ACC112 (cell line): ENCODE measurements around the gene NAMPT.

ENCODE experiments used
- H2AFZ ChIP-seq: fragments of 200-600 bp; sonication (generic); one replicate; pipeline ENCODE4 v1.6.0; 2017; ENCODE audit warnings: antibody characterized with exemption, low read length; ENCODE audit not compliant: unreplicated experiment
- H3K27ac ChIP-seq: fragments of 200-600 bp; sonication (generic); 2 replicates; pipeline ENCODE4 v1.5.1; 2014; ENCODE audit warnings: low read depth, mild to moderate bottlenecking, antibody characterized with exemption, low read length, moderate library complexity
- H3K27me3 ChIP-seq: fragments of 200-600 bp; sonication (generic); 2 replicates; pipeline ENCODE4 v1.6.1; 2014; ENCODE audit warnings: mild to moderate bottlenecking, antibody characterized with exemption, low read length, moderate library complexity, mixed read lengths; ENCODE audit not compliant: insufficient read depth
- H3K36me3 ChIP-seq: fragments of 200-600 bp; sonication (generic); 2 replicates; pipeline ENCODE4 v1.6.1; 2016; ENCODE audit warnings: mild to moderate bottlenecking, antibody characterized with exemption, low read length, moderate library complexity, mixed read lengths; ENCODE audit not compliant: insufficient read depth
- H3K4me1 ChIP-seq: fragments of 200-600 bp; sonication (generic); one replicate; pipeline ENCODE4 v1.6.1; 2016; ENCODE audit warnings: low read length, mixed read lengths; ENCODE audit not compliant: insufficient read depth, unreplicated experiment, control insufficient read depth
- H3K4me3 ChIP-seq: fragments of 200-600 bp; sonication (generic); 2 replicates; pipeline ENCODE4 v1.5.1; 2014; ENCODE audit warnings: mild to moderate bottlenecking, low read depth, low read length
- H3K79me2 ChIP-seq: fragments of 200-600 bp; sonication (generic); one replicate; pipeline ENCODE4 v1.6.0; 2016; ENCODE audit warnings: low read length; ENCODE audit not compliant: control insufficient read depth, unreplicated experiment, insufficient read depth

The NAMPT gene

DNA sequence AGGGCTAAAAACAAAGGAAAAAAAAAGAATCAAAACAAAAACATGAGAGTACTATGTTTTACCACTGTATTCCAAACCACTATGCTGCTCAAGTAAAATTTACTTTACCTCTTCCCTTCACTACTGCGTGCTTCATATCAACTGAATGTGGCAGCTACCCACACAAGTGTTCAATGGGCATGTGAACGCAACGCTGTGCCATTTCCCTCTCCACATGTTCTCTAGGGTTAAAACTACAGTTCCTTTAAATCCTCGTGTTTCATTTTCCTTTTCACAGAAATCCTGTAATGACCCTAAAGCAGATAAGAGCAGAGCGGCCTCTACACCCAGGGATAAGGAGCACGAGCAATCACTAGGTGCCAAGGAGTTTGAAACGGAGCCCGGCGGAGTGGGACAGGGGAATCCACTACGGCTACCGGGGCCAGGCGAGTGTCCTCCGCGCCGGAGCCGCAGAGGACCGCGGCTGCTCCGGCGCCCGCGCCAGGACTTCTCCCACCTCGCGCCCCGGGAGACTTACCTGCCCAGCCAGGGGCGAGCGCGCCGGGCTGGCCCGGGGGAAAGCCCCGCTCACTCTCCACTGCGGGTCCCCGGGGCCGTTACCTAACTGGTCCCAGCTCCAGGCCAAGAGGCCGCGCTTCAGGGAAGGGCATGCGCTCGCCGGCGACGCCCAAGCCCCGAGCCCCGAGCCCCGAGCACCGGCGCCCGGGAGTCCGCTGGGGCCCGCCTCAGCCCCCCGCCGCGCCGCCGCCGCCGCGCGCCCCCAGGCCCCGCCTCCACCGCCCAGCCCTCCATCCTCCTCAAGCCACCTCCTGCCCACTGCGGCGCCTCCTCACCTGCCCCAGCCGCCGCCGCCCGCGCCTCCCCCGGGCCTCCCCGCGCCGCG, 711 bp downstream of the NAMPT start:
- Histone ChIP-seq H3K4me3 (peak overlapping the region; percentile 99), H3K36me3 (0 out of 2 replicates have a peak, but pooled peaks cover 7% of the 10 kb centered on the region), H3K27ac (peak overlapping the region; percentile 89), H2AFZ (no peak overlapping the region), H3K4me1 (peaks cover 28% of the 10 kb centered on the region), H3K27me3 (no peaks in the 10 kb centered on the region), H3K79me2 (peaks cover 57% of the 10 kb centered on the region)

DNA sequence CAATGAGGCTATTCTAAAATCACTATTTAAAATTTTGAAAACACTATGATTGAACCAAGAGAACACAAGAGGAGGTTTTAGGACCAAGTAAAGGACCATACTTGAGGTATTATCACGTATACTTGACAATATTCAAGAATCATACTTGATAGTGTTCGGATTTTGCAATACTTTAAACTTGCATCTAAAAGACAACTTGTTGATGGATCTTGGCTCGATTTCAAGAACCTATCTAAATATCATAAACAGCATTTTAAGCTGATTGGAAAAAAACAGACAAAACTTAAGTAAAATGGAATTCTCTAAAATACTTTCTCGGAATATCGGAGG, 1.3 kb downstream of the NAMPT start:
- H3K4me1 ChIP-seq = peaks cover 30% of the 10 kb centered on the region
- no peak overlapping the region for H2AFZ ChIP-seq
- no peaks in the 10 kb centered on the region for H3K27me3 ChIP-seq
- H3K27ac ChIP-seq = peak overlapping the region; percentile 89
- H3K36me3 ChIP-seq = 0 out of 2 replicates have a peak, but pooled peaks cover 7% of the 10 kb centered on the region
- peaks cover 62% of the 10 kb centered on the region for H3K79me2 ChIP-seq
- peak overlapping the region; percentile 99 for H3K4me3 ChIP-seq

DNA sequence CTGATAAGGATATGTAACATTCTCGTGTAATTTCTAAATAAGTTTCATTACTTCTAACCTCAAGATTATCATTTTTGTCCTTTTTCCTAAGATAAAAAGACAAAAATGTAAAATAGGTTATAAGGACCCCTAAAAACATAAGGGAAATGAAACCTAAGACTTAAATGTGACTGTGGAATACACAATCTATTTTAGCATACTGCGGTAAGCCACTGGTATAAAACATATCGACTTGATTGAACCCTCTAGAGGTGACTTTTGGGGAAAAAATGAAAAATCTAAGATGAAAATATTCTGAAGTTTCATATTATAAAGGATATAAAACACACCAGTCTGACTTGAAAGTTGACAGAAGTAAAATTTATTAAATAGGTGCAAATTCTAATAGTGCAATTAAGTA, 1.9 kb downstream of the NAMPT start:
- Histone ChIP-seq H3K27me3 (no peaks in the 10 kb centered on the region), H3K79me2 (peaks cover 68% of the 10 kb centered on the region), H3K27ac (peak overlapping the region; percentile 89), H3K4me1 (peaks cover 30% of the 10 kb centered on the region), H3K4me3 (peak overlapping the region; percentile 99), H3K36me3 (0 out of 2 replicates have a peak, but pooled peaks cover 7% of the 10 kb centered on the region), H2AFZ (no peak overlapping the region)

DNA sequence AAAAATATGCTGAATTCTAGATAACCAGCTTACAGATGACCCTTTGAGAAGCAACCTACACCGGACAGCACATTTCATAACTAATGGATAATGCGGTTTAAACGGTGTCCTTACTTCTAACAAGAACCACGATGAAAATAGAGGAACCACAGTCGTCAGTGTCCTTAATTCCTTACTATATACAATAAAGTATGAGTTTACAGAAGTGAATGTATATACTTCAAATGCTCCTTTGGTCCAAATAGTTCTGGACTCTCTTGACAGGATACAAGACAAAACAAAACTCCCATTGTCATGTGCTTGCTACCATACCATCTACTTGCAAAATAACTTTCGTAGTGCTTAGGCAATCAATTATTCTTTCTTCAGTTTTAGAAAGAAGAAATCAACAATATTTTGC, 2.4 kb downstream of the NAMPT start:
- H3K4me1 ChIP-seq = peaks cover 30% of the 10 kb centered on the region
- no peak overlapping the region for H2AFZ ChIP-seq
- peaks cover 73% of the 10 kb centered on the region for H3K79me2 ChIP-seq
- H3K27ac ChIP-seq = no peak overlapping the region
- H3K36me3 ChIP-seq = 0 out of 2 replicates have a peak, but pooled peaks cover 8% of the 10 kb centered on the region
- H3K27me3 ChIP-seq = no peaks in the 10 kb centered on the region
- peak overlapping the region; percentile 99 for H3K4me3 ChIP-seq

DNA sequence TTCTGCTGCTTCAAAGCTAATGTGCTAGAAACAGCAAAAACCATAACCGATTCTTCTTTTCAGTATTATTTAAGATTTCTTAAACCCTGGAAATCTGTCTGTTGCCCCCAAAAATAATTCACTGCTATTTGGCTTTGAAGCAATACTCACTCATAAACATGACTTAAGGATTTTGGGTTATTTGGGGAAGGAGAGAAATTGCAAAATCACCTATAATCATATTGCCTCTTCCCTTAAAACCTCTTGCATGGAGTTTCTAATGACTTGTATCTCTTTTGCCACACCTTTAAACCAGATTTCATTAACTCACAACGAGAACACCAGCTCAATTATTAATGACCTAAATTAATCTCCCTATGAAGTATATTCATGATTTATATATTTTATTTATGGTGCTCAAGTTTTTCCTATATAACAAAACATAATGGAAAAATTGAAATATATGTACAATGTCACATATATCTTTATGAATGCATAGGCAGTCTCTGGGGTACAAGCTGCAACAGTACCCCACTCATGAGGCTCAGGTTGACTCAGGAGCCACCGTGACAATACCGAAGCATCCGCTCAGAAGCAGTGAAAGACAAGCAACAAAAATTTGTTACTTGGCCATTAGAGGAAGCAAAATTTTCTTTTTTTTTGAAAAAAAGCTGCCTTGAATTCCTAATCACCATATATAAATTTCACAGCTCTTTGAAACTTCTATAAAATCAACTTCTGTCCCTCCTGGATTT, 3.0 kb downstream of the NAMPT start:
- Histone ChIP-seq H3K4me1 (peaks cover 30% of the 10 kb centered on the region), H3K27ac (no peak overlapping the region), H3K27me3 (no peaks in the 10 kb centered on the region), H3K79me2 (peaks cover 79% of the 10 kb centered on the region), H3K36me3 (0 out of 2 replicates have a peak, but pooled peaks cover 13% of the 10 kb centered on the region), H2AFZ (no peak overlapping the region), H3K4me3 (peak overlapping the region; percentile 99)

DNA sequence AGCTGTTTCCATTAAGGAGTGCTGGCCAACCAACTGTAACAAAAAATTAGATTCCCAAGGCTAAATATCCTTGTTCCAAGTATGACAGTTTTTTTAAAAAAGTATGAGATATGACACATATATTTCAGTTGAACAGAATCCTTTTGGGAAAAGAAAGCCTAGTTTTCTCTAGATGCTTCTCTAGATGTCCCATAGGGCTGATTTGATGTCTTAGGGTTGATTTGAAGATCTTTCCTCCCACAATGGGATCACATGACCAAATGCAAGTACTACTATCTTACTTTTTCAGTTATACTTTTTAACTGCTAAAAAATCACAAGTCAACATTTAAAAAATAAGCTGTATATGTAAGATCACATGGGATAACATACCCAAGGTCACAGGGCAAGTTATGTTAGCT, 3.7 kb downstream of the NAMPT start:
- H2AFZ ChIP-seq = no peak overlapping the region
- H3K4me3 ChIP-seq = peak overlapping the region; percentile 99
- peaks cover 84% of the 10 kb centered on the region for H3K79me2 ChIP-seq
- H3K36me3 ChIP-seq = peaks cover 19% of the 10 kb centered on the region
- peaks cover 28% of the 10 kb centered on the region for H3K4me1 ChIP-seq
- H3K27ac ChIP-seq = no peak overlapping the region
- H3K27me3 ChIP-seq = no peaks in the 10 kb centered on the region

DNA sequence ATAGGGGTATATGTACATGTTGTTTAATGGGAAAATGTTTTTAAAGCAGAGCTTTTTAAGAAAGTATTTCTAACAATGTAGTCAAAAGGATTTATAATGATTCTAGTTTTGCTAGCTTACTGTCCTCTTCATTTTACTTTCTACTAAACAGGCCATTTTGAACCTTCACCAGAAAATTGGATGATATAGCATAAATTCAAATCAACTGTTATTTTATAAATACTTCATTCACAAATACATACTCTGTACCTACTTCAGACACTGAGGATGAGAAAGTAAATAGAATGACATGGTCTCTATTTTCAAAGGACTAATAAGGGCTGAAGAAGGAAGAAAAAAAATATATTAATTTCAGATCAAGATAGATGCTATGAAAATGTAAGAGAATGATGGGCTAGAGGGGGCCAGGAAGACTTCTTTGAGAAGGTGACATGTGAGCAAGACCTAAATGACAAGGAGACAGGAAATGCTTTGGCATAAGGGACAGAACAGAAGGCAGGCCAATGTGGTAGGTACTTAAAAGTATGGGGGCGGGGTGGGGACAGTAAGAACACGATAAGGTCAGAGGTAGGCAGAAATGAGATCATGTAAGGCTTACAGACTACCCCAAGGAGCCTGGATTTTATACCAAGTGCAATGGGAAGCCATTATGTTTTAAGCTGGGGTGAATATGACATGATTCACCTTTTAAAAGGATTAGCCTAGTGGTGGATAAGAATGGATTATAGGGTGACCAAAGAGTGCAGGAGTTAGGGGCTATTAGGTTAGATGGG, 5.2 kb downstream of the NAMPT start:
- peaks cover 23% of the 10 kb centered on the region for H3K4me1 ChIP-seq
- H3K4me3 ChIP-seq = no peak overlapping the region
- peaks cover 29% of the 10 kb centered on the region for H3K36me3 ChIP-seq
- no peaks in the 10 kb centered on the region for H3K27me3 ChIP-seq
- peaks cover 89% of the 10 kb centered on the region for H3K79me2 ChIP-seq
- H2AFZ ChIP-seq = no peak overlapping the region
- H3K27ac ChIP-seq = no peak overlapping the region

DNA sequence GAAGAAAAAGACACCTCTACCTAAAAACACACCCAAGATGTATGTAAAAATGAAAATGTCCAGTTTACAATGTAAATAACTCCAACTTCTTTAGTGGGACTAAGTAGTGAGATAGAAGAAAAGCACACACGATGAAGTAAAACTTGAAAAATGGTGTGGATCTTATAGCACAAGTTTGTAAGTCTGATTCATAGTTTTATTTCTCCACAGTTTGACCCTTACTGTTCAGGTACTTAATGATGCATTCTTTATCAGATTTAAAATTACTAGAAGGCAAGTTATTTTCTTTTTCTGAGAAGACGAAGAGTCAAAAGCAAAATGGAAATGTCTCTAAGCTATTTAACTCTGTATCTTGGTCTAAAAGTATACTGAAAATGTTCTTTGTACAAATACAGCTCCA, 6.1 kb downstream of the NAMPT start:
- no peak overlapping the region for H3K4me3 ChIP-seq
- H2AFZ ChIP-seq = no peak overlapping the region
- H3K4me1 ChIP-seq = peaks cover 23% of the 10 kb centered on the region
- H3K36me3 ChIP-seq = peaks cover 35% of the 10 kb centered on the region
- peaks cover 85% of the 10 kb centered on the region for H3K79me2 ChIP-seq
- no peaks in the 10 kb centered on the region for H3K27me3 ChIP-seq
- no peak overlapping the region for H3K27ac ChIP-seq

DNA sequence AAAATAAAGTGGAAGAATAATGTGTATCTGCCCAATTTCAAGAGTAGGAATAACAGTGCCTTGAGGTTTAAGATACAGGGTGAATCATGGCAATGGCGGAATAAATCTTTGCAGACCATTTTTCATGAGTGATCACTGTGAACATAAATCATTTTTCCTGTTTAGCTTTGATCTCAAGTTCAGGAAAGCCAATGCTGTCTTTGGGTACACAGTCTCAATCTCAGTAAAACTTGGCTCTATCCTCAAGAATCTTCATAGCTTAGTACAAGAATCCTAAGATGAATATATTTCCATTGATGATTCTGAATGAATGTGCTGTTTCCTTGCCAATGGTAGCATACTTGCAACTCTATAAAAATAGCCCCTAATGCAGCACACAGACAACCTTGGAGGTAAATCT, 6.8 kb downstream of the NAMPT start:
- no peak overlapping the region for H3K27ac ChIP-seq
- peaks cover 42% of the 10 kb centered on the region for H3K36me3 ChIP-seq
- H2AFZ ChIP-seq = no peak overlapping the region
- H3K79me2 ChIP-seq = peaks cover 81% of the 10 kb centered on the region
- peaks cover 23% of the 10 kb centered on the region for H3K4me1 ChIP-seq
- H3K27me3 ChIP-seq = no peaks in the 10 kb centered on the region
- H3K4me3 ChIP-seq = no peak overlapping the region

DNA sequence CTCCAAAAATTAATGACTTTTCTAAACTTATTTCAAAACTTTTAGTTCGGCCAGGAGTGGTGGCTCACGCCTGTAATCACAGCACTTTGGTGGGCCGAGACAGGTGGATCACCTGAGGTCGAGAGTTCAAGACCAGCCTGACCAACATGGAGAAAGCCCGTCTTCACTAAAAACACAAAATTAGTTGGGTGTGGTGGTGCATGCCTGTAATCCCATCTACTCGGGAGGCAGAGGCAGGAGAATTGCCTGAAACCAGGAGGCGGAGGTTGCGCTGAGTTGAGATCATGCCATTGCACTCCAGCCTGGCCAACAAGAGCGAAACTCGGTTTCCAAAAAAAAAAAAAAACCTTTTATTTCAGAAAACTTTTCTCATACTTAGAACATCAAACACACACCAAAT, 8.3 kb downstream of the NAMPT start:
- peaks cover 15% of the 10 kb centered on the region for H3K4me1 ChIP-seq
- no peaks in the 10 kb centered on the region for H3K27me3 ChIP-seq
- peaks cover 66% of the 10 kb centered on the region for H3K79me2 ChIP-seq
- no peak overlapping the region for H2AFZ ChIP-seq
- no peak overlapping the region for H3K4me3 ChIP-seq
- no peak overlapping the region for H3K27ac ChIP-seq
- peaks cover 44% of the 10 kb centered on the region for H3K36me3 ChIP-seq
